HG03175 (cell line): ENCODE data around the gene HOXB1.
A peak's percentile ranks its signal among the peaks of the same experiment; 100 is the strongest.

Source experiments
- ATAC-seq: cut with Tn5 transposase; IDR thresholded peaks from one replicate; pipeline ENCODE4 v1.9.1; 2021; ENCODE audit warnings: mild to moderate bottlenecking, moderate library complexity; ENCODE audit not compliant: unreplicated experiment

HOXB1 gene

GRCh38 chr17:48567646-48568354, 37.0 kb upstream of the HOXB1 start:
- no peak for ATAC-seq

GRCh38 chr17:48567209-48567608, 36.4 kb upstream of the HOXB1 start:
- ATAC-seq, result no peak

GRCh38 chr17:48566717-48567116, 35.9 kb upstream of the HOXB1 start:
- no peak for ATAC-seq

GRCh38 chr17:48565925-48566710, 35.3 kb upstream of the HOXB1 start:
- ATAC-seq, result no peak

- ATAC-seq, result no peak
Measured at GRCh38 chr17:48565022-48565554, 34.3 kb upstream of the HOXB1 start.

GRCh38 chr17:48564188-48565021, 33.6 kb upstream of the HOXB1 start:
- no peak for ATAC-seq

GRCh38 chr17:48563867-48564187, 33.0 kb upstream of the HOXB1 start:
- no peak for ATAC-seq

GRCh38 chr17:48563385-48563838, 32.6 kb upstream of the HOXB1 start:
- no peak for ATAC-seq

GRCh38 chr17:48562934-48563333, 32.1 kb upstream of the HOXB1 start:
- no peak for ATAC-seq

- ATAC-seq, result peak; percentile 55
Measured at GRCh38 chr17:48561884-48562810, 31.3 kb upstream of the HOXB1 start.

- ATAC-seq, result no peak
Measured at GRCh38 chr17:48559840-48560817, 29.3 kb upstream of the HOXB1 start.

- ATAC-seq, result no peak
Measured at GRCh38 chr17:48559122-48559839, 28.5 kb upstream of the HOXB1 start.

GRCh38 chr17:48558831-48559121, 28.0 kb upstream of the HOXB1 start:
- no peak for ATAC-seq

GRCh38 chr17:48558057-48558830, 27.4 kb upstream of the HOXB1 start:
- no peak for ATAC-seq

- no peak for ATAC-seq
Measured at GRCh38 chr17:48556576-48557401, 26.0 kb upstream of the HOXB1 start.

GRCh38 chr17:48556229-48556575, 25.4 kb upstream of the HOXB1 start:
- ATAC-seq, result no peak
